Ascending aorta (tissue), 2 donors: ENCODE measurements around the gene TAS2R19. TPM values are rescaled to one million over a fixed set of nuclear protein-coding genes. Genes with fewer than 3 reads are reported as not detected.

ENCODE experiments used
- DNase-seq, 2 donors: peaks; one replicate each; pipeline ENCODE4 v3.0.0-alpha.2; 2019; ENCODE audit warnings: low spot score in 2 of 2
- H3K27ac ChIP-seq, 2 donors: fragments of 200-600 bp; sonication (generic); one replicate each; pipeline ENCODE4 v1.5.1; 2016 to 2017; ENCODE audit warnings: mild to moderate bottlenecking in 1 of 2
- H3K27me3 ChIP-seq: fragments of 200-600 bp; sonication (generic); one replicate; pipeline ENCODE4 v1.5.1; 2017
- H3K36me3 ChIP-seq, 2 donors: fragments of 200-600 bp; sonication (generic); one replicate each; pipeline ENCODE4 v1.5.1; 2016
- H3K4me1 ChIP-seq, 2 donors: fragments of 200-600 bp; sonication (generic); one replicate each; pipeline ENCODE4 v1.5.1; 2016 to 2017; ENCODE audit warnings: mild to moderate bottlenecking in 1 of 2
- H3K4me3 ChIP-seq, 2 donors: fragments of 200-600 bp; sonication (generic); one replicate each; pipeline ENCODE4 v1.5.1; 2016 to 2017; ENCODE audit warnings: mild to moderate bottlenecking in 1 of 2
- H3K9me3 ChIP-seq, 2 donors: fragments of 200-600 bp; sonication (generic); one replicate each; pipeline ENCODE4 v1.5.1; 2016
- CTCF ChIP-seq, 3 experiments: fragments of 200-600 bp in 2 of 3; fragments of 450-650 bp in 1 of 3; sonication (generic) in 2 of 3; IDR thresholded peaks; one replicate each; pipeline ENCODE4 v1.5.1; 2016 to 2019; ENCODE audit warnings: antibody characterized with exemption in 3 of 3, mild to moderate bottlenecking in 1 of 3, moderate library complexity in 1 of 3
- intact Hi-C: fragments of 100-400 bp; cut with DNase I; formaldehyde crosslinking; loops from one replicate; pipeline ENCODE4 v1.15.1; 2023
- total RNA-seq: library from RNA; depleted of rRNA; stranded (reverse); fragments of >200 nt; gene quantifications from one replicate; pipeline ENCODE4 v1.1.0, GENCODE V29; 2016

Gene TAS2R19
- total RNA-seq, 1 donor from 2014 or later: not detected

GRCh38 chr12:11031307-11031706 is 8.9 kb upstream of the TAS2R19 start, which contains the start of gene TAS2R31:
TSS of gene TAS2R31 (minus strand) at chr12:11031407. CDS start at chr12:11031335, 72 bp downstream.
- Histone ChIP-seq H3K36me3 (peaks cover 0 to 11% of the 10 kb centered on the region in 2 donors), H3K27ac (no peak within 1 kb of the TSS), H3K9me3 (no peaks in the 10 kb centered on the region), H3K27me3 (no peaks in the 10 kb centered on the region), H3K4me1 (no peaks in the 10 kb centered on the region), H3K4me3 (no peak within 1 kb of the TSS)
- no peak for TF ChIP-seq CTCF (IDR thresholded peaks at IDR 0.05)
- intact Hi-C loops: no loop called here
- no peak for DNase-seq

GRCh38 chr12:11026118-11026517 is 3.7 kb upstream of the TAS2R19 start:
- no peak for TF ChIP-seq CTCF (IDR thresholded peaks at IDR 0.05)
- H3K4me3 ChIP-seq: no peak overlapping the region
- no peaks in the 10 kb centered on the region for H3K27me3 ChIP-seq
- peaks cover 0 to 7% of the 10 kb centered on the region in 2 donors for H3K9me3 ChIP-seq
- peaks cover 0 to 8% of the 10 kb centered on the region in 2 donors for H3K36me3 ChIP-seq
- DNase-seq: no peak
- H3K4me1 ChIP-seq: no peaks in the 10 kb centered on the region
- intact Hi-C loops: no loop called here
- no peak overlapping the region for H3K27ac ChIP-seq

GRCh38 chr12:11023387-11023786 is 967 bp upstream of the TAS2R19 start:
- no peaks in the 10 kb centered on the region for H3K4me1 ChIP-seq
- H3K27ac ChIP-seq: no peak overlapping the region
- no peak for TF ChIP-seq CTCF (IDR thresholded peaks at IDR 0.05)
- DNase-seq: no peak
- H3K36me3 ChIP-seq: peaks cover 0 to 8% of the 10 kb centered on the region in 2 donors
- no peak overlapping the region for H3K4me3 ChIP-seq
- H3K9me3 ChIP-seq: peaks cover 0 to 7% of the 10 kb centered on the region in 2 donors
- intact Hi-C loops: no loop called here
- no peaks in the 10 kb centered on the region for H3K27me3 ChIP-seq

- Histone ChIP-seq H3K4me3 (no peak overlapping the region), H3K36me3 (peaks cover 0 to 8% of the 10 kb centered on the region in 2 donors), H3K27ac (no peak overlapping the region), H3K9me3 (no peaks in the 10 kb centered on the region), H3K4me1 (no peaks in the 10 kb centered on the region), H3K27me3 (no peaks in the 10 kb centered on the region)
- no peak for TF ChIP-seq CTCF (IDR thresholded peaks at IDR 0.05)
- DNase-seq: no peak
- intact Hi-C loops: no loop called here
These were observed 5.5 kb downstream of the TAS2R19 start for GRCh38 chr12:11016937-11017336.

GRCh38 chr12:11015775-11016430 is 6.5 kb downstream of the TAS2R19 start:
- no peak for TF ChIP-seq CTCF (IDR thresholded peaks at IDR 0.05)
- Histone ChIP-seq H3K9me3 (no peaks in the 10 kb centered on the region), H3K27me3 (no peaks in the 10 kb centered on the region), H3K4me3 (no peak overlapping the region), H3K4me1 (no peaks in the 10 kb centered on the region), H3K27ac (no peak overlapping the region), H3K36me3 (peaks cover 0 to 8% of the 10 kb centered on the region in 2 donors)
- no peak for DNase-seq
- intact Hi-C loops: no loop called here
